Thyroid gland (tissue), 4 donors: ENCODE measurements around the gene PLEKHA6.

Source experiments
- POLR2A ChIP-seq, 2 donors: fragments of 450-650 bp; IDR thresholded peaks; one replicate each; pipeline ENCODE4 v1.6.1; 2017; ENCODE audit warnings: antibody characterized with exemption in 2 of 2, mild to moderate bottlenecking in 2 of 2, moderate library complexity in 1 of 2
- TF ChIP-seq, protein P1 (sequence below), 6 experiments: fragments of 200-600 bp in 3 of 6; fragments of 450-650 bp in 3 of 6; sonication (generic) in 3 of 6; IDR thresholded peaks; one replicate each; pipeline ENCODE4 v1.5.1; 2016 to 2019; ENCODE audit warnings: antibody characterized with exemption in 6 of 6, mild to moderate bottlenecking in 2 of 6, inconsistent platforms in 1 of 6, moderate library complexity in 1 of 6

DNA sequence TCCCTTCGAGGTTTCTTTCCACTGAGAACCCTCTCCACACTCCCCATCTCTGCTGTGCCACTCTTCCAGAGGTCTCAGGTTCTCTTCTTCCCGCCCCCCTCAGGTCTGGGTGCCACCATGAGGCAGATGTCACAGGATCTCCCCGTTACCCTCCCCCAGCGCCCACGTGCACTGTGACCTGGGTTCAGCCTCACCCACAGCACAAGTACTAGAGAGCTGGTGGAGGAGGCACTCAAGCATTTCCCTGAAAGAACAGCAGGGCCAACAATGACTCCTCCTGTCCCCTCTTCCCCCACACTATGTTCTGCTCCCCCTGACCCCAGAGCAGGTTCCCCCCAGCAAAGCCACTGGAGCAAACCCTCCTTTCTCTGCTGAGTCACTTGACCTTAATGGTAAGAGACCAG lies 14.3 kb downstream of the PLEKHA6 start:
- TF ChIP-seq, protein P1, sequence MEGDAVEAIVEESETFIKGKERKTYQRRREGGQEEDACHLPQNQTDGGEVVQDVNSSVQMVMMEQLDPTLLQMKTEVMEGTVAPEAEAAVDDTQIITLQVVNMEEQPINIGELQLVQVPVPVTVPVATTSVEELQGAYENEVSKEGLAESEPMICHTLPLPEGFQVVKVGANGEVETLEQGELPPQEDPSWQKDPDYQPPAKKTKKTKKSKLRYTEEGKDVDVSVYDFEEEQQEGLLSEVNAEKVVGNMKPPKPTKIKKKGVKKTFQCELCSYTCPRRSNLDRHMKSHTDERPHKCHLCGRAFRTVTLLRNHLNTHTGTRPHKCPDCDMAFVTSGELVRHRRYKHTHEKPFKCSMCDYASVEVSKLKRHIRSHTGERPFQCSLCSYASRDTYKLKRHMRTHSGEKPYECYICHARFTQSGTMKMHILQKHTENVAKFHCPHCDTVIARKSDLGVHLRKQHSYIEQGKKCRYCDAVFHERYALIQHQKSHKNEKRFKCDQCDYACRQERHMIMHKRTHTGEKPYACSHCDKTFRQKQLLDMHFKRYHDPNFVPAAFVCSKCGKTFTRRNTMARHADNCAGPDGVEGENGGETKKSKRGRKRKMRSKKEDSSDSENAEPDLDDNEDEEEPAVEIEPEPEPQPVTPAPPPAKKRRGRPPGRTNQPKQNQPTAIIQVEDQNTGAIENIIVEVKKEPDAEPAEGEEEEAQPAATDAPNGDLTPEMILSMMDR (IDR thresholded peaks at IDR 0.05): no peak
- no peak for TF ChIP-seq POLR2A (IDR thresholded peaks at IDR 0.05)
